BE2C (cell line): ENCODE data around the gene C20orf96.
A peak's percentile ranks its signal among the peaks of the same experiment; 100 is the strongest.

Source experiments
- DNase-seq: peaks from one replicate; pipeline ENCODE4 v3.0.0-alpha.2; 2020
- H3K27me3 ChIP-seq: fragments of 250-450 bp; sonication (Bioruptor Pico); 2 replicates; pipeline ENCODE4 v1.5.1; 2020; ENCODE audit warnings: mild to moderate bottlenecking
- H3K36me3 ChIP-seq: fragments of 250-450 bp; sonication (Bioruptor Pico); 2 replicates; pipeline ENCODE4 v1.5.1; 2020; ENCODE audit warnings: mild to moderate bottlenecking
- H3K4me1 ChIP-seq: fragments of 250-450 bp; sonication (Bioruptor Pico); 2 replicates; pipeline ENCODE4 v1.5.1; 2020
- H3K4me3 ChIP-seq: 2 replicates; pipeline ENCODE4 v1.5.1; 2011; ENCODE audit warnings: low read depth, low read length
- H3K9me3 ChIP-seq: fragments of 250-450 bp; sonication (Bioruptor Pico); 2 replicates; pipeline ENCODE4 v1.5.1; 2020
- TF ChIP-seq, protein P1 (sequence below): IDR thresholded peaks from 2 replicates; pipeline ENCODE4 v1.5.1; 2012; ENCODE audit warnings: mild to moderate bottlenecking, low read depth, low read length

The C20orf96 gene

DNA sequence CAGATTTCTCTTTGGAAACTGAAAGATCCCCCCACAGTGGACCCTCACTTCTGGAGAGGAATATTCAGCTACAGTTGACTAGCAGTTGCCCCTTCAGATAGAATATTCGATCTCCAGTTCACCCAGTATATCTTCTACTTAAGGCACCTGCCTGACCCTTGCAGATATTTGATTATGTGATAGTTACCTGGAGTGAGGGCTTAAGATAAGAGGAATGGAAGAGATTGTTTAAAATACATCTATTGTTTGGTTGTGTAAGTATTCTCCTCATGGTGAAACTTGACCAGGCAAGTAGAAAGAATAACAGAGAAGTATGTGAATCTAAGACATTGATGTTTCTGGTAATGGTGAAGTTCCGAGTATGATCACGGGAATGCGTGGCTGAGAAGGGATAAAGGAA lies 5.3 kb upstream of the C20orf96 start:
- H3K27me3 ChIP-seq = no peaks in the 10 kb centered on the region
- peaks cover 10% of the 10 kb centered on the region for H3K36me3 ChIP-seq
- DNase-seq = no peak
- H3K4me1 ChIP-seq = no peaks in the 10 kb centered on the region
- TF ChIP-seq, protein P1, sequence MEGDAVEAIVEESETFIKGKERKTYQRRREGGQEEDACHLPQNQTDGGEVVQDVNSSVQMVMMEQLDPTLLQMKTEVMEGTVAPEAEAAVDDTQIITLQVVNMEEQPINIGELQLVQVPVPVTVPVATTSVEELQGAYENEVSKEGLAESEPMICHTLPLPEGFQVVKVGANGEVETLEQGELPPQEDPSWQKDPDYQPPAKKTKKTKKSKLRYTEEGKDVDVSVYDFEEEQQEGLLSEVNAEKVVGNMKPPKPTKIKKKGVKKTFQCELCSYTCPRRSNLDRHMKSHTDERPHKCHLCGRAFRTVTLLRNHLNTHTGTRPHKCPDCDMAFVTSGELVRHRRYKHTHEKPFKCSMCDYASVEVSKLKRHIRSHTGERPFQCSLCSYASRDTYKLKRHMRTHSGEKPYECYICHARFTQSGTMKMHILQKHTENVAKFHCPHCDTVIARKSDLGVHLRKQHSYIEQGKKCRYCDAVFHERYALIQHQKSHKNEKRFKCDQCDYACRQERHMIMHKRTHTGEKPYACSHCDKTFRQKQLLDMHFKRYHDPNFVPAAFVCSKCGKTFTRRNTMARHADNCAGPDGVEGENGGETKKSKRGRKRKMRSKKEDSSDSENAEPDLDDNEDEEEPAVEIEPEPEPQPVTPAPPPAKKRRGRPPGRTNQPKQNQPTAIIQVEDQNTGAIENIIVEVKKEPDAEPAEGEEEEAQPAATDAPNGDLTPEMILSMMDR = no peak
- H3K9me3 ChIP-seq = no peaks in the 10 kb centered on the region
- no peak overlapping the region for H3K4me3 ChIP-seq

DNA sequence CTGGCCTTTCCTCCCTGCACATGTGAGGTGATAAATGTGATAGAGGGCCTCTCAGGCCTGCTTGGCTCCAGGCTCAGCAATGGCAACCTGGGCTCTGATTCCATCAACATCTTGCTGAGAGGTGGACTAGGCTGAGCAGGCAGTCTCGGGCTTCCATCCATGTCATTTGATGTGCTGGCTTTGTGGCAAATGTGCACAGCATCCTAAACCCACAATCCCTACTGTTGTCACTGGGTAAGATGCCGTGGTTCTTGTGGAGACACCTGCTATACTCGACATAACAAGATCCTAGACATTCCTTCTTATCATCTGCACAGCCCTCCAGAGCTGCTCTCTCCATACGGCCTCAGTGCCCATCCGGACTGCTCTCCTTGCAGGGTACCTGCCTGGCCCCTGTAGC lies 4.1 kb upstream of the C20orf96 start:
- DNase-seq = no peak
- Histone ChIP-seq H3K4me3 (no peak overlapping the region), H3K4me1 (no peaks in the 10 kb centered on the region), H3K36me3 (peaks cover 1% of the 10 kb centered on the region), H3K27me3 (no peaks in the 10 kb centered on the region), H3K9me3 (no peaks in the 10 kb centered on the region)
- TF ChIP-seq, protein P1 = no peak

DNA sequence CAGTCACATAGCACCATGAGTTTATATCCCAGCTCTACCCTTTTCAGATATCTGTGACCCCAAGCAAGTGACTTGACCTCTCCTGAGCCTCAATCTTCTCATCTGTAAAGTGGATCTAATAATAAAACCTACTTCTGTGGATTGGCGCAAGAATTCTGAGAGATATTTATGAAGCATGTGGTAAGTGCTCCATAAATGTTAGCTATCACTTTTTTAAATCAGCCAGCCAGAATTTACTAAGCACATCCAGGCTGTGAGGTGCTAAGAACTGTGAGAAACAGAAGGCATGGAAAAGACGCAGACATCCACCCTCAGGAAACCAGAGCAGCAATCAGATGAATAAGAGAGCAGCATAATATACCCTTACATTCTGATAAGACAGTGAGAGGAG lies 862 bp downstream of the C20orf96 start:
- Histone ChIP-seq H3K36me3 (no peaks in the 10 kb centered on the region), H3K4me1 (no peaks in the 10 kb centered on the region), H3K27me3 (no peaks in the 10 kb centered on the region), H3K4me3 (peak overlapping the region; percentile 69), H3K9me3 (no peaks in the 10 kb centered on the region)
- TF ChIP-seq, protein P1 = no peak
- DNase-seq = no peak

DNA sequence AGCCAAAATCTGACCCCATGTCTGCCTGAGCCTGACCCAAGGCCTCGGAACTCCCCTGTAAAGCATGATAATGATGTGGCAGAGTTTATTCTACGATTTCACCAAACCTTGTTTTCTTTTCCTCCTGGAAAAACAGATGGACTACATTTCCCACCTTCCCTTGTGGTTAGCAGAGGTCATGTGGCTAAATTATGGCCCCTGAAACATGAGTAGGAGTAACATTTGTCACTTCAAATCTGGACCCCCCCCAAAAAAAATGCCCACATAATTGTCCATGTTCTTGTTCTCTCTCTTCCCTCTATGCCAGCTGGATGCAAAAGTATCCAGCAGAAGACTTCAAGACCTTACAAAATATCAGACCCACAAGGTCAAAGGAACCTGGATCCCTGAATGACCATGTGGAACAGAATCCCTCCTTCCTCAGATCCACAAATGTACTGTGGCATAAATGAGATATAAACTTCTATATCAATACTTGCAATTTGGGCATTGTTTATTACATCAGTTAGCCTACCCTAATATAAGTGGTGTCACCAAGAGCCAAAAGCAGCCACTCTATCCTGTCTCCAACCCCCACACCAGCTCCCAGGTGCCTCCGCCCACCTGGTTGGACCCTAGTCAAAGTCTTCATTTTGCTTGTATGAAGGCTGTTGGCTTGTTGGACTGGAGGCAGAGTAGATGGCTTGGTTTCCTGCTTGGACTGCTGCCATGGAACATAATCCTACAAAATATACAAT lies 1.4 kb downstream of the C20orf96 start:
- Histone ChIP-seq H3K4me1 (no peaks in the 10 kb centered on the region), H3K4me3 (no peak overlapping the region; the same call in 1 of the 2 replicates), H3K27me3 (no peaks in the 10 kb centered on the region), H3K9me3 (no peaks in the 10 kb centered on the region), H3K36me3 (no peaks in the 10 kb centered on the region)
- TF ChIP-seq, protein P1 = no peak
- no peak for DNase-seq

DNA sequence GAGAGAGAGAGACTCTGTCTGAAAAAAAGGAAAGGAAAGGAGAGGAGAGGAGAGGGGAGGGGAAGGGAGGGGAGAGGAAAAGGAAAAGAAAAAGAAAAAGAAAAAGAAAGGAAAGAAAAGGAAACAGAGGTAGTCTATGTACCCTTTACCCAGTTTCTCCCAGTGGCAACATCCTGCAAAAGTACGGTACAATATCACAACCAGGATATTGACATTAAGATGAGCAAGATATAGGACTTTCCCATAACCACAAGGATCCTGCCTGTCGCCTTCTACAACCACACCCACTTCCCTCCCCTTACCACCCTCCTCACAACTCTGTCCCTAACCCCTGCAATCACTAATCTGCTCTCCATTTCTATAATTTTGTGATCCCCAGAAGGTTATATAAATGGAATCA lies 4.0 kb downstream of the C20orf96 start:
- no peaks in the 10 kb centered on the region for H3K4me1 ChIP-seq
- no peaks in the 10 kb centered on the region for H3K9me3 ChIP-seq
- DNase-seq = no peak
- H3K36me3 ChIP-seq = no peaks in the 10 kb centered on the region
- TF ChIP-seq, protein P1 = no peak
- no peak overlapping the region for H3K4me3 ChIP-seq
- no peaks in the 10 kb centered on the region for H3K27me3 ChIP-seq

DNA sequence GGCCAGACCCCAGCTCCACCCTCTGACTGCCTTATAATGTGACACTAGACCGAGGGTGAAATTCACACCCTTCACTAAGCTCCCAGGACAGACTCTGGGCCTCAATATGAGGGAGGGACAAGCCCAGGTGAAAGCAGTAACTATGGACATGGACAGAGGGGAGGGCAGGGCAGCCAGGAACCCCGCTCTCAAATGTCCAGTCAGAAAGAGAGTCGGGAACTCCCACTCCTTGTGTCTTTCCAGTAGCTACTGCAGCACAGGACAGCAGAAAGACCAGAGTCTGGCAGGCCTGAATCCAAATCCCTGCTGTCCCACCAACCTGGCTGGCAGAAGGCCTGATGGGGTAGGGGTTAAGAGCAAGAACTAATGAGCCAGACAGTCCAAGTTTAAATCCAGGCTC lies 6.4 kb downstream of the C20orf96 start:
- Histone ChIP-seq H3K27me3 (no peaks in the 10 kb centered on the region), H3K9me3 (no peaks in the 10 kb centered on the region), H3K4me3 (no peak overlapping the region), H3K36me3 (no peaks in the 10 kb centered on the region), H3K4me1 (no peaks in the 10 kb centered on the region)
- no peak for DNase-seq
- TF ChIP-seq, protein P1 = no peak
